ENCODE measurements around the gene COL15A1.

Gene COL15A1

DNA sequence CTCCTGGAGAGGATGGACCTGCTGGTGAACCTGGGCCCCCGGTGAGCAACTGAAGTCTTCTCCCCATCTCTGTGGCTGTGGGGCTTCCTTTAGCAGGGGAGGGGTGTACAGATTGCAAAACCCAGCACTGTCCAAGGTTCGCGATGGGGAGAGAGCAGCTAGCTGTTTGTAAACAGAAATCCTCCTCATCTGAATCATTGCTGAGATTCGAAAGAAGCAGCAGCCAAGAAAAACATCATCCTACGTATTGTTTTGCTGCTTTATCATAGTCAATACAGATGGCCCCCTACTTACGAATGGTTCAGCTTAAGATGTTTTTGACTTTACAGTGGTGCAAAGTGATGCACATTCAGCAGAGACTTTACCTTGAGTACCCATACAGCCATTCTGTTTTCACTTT is 81.3 kb downstream of the COL15A1 start:
- TF ChIP-seq, protein P1, sequence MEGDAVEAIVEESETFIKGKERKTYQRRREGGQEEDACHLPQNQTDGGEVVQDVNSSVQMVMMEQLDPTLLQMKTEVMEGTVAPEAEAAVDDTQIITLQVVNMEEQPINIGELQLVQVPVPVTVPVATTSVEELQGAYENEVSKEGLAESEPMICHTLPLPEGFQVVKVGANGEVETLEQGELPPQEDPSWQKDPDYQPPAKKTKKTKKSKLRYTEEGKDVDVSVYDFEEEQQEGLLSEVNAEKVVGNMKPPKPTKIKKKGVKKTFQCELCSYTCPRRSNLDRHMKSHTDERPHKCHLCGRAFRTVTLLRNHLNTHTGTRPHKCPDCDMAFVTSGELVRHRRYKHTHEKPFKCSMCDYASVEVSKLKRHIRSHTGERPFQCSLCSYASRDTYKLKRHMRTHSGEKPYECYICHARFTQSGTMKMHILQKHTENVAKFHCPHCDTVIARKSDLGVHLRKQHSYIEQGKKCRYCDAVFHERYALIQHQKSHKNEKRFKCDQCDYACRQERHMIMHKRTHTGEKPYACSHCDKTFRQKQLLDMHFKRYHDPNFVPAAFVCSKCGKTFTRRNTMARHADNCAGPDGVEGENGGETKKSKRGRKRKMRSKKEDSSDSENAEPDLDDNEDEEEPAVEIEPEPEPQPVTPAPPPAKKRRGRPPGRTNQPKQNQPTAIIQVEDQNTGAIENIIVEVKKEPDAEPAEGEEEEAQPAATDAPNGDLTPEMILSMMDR (IDR thresholded peaks at IDR 0.05; ENCODE audit: low read depth, low read length, missing control alignments) = no peak
- no peak overlapping the region for H3K27ac ChIP-seq
- H3K27me3 ChIP-seq (replicated peaks) = no peaks in the 10 kb centered on the region
- no peaks in the 10 kb centered on the region for H3K36me3 ChIP-seq (replicated peaks)
- peak; percentile 84 for DNase-seq
- in situ Hi-C loops (cut with HindIII; ENCODE audit: low pct_ligation_motif_present, low sequenced_read_pairs) = no loop called here
- H3K4me3 ChIP-seq (ENCODE audit: low read depth, low read length) = no peak overlapping the region

DNA sequence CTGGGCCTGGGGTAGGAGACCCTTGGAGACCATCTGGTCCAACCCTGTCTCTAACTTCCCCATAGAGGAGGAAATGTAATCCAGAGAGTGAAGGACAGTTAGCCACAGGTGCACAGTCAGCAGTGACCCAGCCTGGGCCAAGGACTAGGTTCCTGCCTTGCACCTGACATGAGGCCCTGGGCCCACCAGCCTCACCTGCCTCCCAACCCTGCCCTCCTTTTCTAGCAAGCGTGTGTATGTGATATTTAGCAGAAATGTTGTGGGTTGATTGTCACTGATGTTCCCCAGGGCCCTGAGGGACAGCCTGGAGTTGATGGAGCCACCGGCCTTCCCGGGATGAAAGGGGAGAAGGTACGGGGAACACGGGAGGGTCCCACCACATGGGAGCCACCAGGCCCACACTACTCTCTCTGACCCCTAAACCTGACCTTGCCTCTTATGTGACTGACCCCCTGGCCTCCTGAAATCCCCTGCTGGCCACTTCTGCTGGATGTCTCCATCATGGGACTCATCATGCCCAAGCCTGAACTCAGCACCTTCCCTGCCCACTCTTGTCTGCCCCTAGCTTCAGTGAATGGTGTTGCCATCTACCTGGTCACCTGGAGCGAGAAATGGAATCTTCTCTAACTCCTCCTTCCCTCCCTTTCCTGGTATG is 82.0 kb downstream of the COL15A1 start:
- DNase-seq = no peak
- in situ Hi-C loops (cut with HindIII; ENCODE audit: low pct_ligation_motif_present, low sequenced_read_pairs) = no loop called here

DNA sequence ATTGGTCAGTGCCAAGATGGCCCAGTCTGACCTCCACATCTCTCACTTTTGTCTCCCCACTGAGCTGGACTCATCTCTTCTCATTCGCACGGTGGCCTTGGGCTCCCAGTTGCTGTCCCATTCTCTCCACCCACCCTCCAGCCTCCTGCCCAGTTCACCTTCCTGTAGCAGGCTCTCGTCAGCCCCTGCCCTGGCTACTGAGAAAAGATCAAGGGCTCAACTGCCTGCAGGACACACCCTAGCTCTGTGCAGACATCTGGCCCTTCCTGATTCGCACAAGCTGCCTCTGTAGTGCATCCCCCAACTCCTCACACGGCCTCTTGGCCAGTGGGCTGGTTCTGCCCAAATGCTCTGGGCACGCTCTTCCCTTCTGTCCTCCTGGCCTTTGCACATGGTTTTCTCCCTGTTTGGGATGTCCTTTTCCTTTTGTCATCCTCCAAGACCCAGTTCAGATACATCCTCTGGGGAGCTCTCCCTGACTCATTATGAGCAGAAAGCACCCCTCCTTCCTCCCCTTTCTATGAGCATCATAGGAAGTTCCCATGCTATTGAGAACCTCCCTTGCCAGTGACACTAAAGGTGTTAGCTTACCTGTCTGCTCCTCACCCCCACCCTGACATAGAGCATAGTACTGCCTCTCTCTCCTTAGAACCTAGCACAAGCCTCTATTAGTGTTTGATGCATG is 82.7 kb downstream of the COL15A1 start:
- TF ChIP-seq, protein P1 (IDR thresholded peaks at IDR 0.05; ENCODE audit: low read depth, low read length, missing control alignments) = no peak
- in situ Hi-C loops (cut with HindIII; ENCODE audit: low pct_ligation_motif_present, low sequenced_read_pairs) = no loop called here
- Histone ChIP-seq H3K27me3 (replicated peaks) (no peaks in the 10 kb centered on the region), H3K4me3 (ENCODE audit: low read depth, low read length) (no peak overlapping the region), H3K27ac (no peak overlapping the region), H3K36me3 (replicated peaks) (no peaks in the 10 kb centered on the region)
- no peak for DNase-seq

More for the DNA sequence above, 82.0 kb downstream of the COL15A1 start:
- H3K27me3 ChIP-seq (replicated peaks) = no peaks in the 10 kb centered on the region
- H3K4me3 ChIP-seq (ENCODE audit: low read depth, low read length) = no peak overlapping the region
- TF ChIP-seq, protein P1 (IDR thresholded peaks at IDR 0.05; ENCODE audit: low read depth, low read length, missing control alignments) = peak; percentile 6
- H3K27ac ChIP-seq = no peak overlapping the region
- no peaks in the 10 kb centered on the region for H3K36me3 ChIP-seq (replicated peaks)

DNA sequence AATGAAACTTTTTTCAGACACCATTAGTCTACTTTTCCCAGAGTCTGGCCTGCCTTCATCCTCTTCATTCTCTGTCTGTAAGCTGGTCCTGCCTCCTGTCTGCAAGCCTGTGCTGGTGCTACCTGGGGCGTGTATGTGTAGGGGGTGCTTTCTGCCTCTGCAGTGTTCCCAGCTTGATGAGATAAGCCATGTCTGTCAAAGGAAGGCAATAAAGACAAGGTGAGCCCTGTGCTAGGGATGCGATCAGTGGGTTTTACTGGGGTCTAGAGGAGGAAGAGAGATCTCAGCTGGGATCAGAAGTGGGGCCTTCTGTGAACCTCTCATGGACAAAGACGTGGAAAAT is 83.2 kb downstream of the COL15A1 start:
- DNase-seq = no peak
- TF ChIP-seq, protein P1 (IDR thresholded peaks at IDR 0.05; ENCODE audit: low read depth, low read length, missing control alignments) = no peak
- Histone ChIP-seq H3K27ac (no peak overlapping the region), H3K4me3 (ENCODE audit: low read depth, low read length) (no peak overlapping the region), H3K36me3 (replicated peaks) (no peaks in the 10 kb centered on the region), H3K27me3 (replicated peaks) (no peaks in the 10 kb centered on the region)
- in situ Hi-C loops (cut with HindIII; ENCODE audit: low pct_ligation_motif_present, low sequenced_read_pairs) = no loop called here

DNA sequence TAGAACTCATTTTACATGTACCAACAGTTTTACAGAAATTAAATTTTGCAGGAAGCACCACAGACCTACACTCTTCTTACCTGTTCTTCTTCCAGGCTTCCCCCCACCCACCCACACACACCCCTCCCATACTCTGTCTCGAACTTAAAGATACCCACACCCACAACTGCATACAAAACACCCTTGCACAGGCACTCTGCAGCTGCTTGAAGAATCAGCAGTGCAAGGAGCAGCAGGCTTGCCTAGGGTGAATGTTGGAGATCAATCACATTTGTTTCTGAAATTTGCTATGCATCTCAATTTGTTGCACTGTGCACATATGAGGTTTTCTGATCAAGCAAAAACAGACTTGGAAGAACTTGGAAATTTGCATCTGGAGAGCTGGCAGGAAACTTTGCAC is 83.7 kb downstream of the COL15A1 start:
- no peak for DNase-seq
- Histone ChIP-seq H3K27me3 (replicated peaks) (no peaks in the 10 kb centered on the region), H3K27ac (no peak overlapping the region), H3K4me3 (ENCODE audit: low read depth, low read length) (no peak overlapping the region), H3K36me3 (replicated peaks) (no peaks in the 10 kb centered on the region)
- in situ Hi-C loops (cut with HindIII; ENCODE audit: low pct_ligation_motif_present, low sequenced_read_pairs) = no loop called here
- TF ChIP-seq, protein P1 (IDR thresholded peaks at IDR 0.05; ENCODE audit: low read depth, low read length, missing control alignments) = no peak
